Fibroblast of skin of scalp (primary cell): ENCODE measurements around the gene KCTD16.

ENCODE experiments used
- DNase-seq: peaks from one replicate; pipeline ENCODE4 v3.0.0-alpha.2; 2013

The KCTD16 gene

GRCh38 chr5:144209361-144209760, 38.7 kb downstream of the KCTD16 start:
- no peak for DNase-seq

- no peak for DNase-seq
Measured at GRCh38 chr5:144210655-144211054, 40.0 kb downstream of the KCTD16 start.

- no peak for DNase-seq
Measured at GRCh38 chr5:144219869-144220268, 49.2 kb downstream of the KCTD16 start.

GRCh38 chr5:144227363-144227999, 56.8 kb downstream of the KCTD16 start:
- no peak for DNase-seq

GRCh38 chr5:144230806-144231205, 60.1 kb downstream of the KCTD16 start:
- DNase-seq, result no peak

GRCh38 chr5:144232285-144232684, 61.6 kb downstream of the KCTD16 start:
- DNase-seq, result no peak

GRCh38 chr5:144236499-144236898, 65.8 kb downstream of the KCTD16 start:
- DNase-seq, result no peak

- DNase-seq, result no peak
Measured at GRCh38 chr5:144237851-144238250, 67.2 kb downstream of the KCTD16 start.

GRCh38 chr5:144247131-144247530, 76.5 kb downstream of the KCTD16 start:
- no peak for DNase-seq

- DNase-seq, result no peak
Measured at GRCh38 chr5:144248015-144248414, 77.3 kb downstream of the KCTD16 start.

- no peak for DNase-seq
Measured at GRCh38 chr5:144249755-144250464, 79.2 kb downstream of the KCTD16 start.

GRCh38 chr5:144254552-144254951, 83.9 kb downstream of the KCTD16 start:
- DNase-seq, result no peak

- DNase-seq, result no peak
Measured at GRCh38 chr5:144260121-144260520, 89.4 kb downstream of the KCTD16 start.

GRCh38 chr5:144265643-144266247, 95.1 kb downstream of the KCTD16 start:
- DNase-seq, result no peak

GRCh38 chr5:144267961-144268513, 97.4 kb downstream of the KCTD16 start:
- DNase-seq, result no peak

GRCh38 chr5:144273232-144274027, 102.8 kb downstream of the KCTD16 start:
- DNase-seq, result no peak

- no peak for DNase-seq
Measured at GRCh38 chr5:144275329-144275728, 104.7 kb downstream of the KCTD16 start.

- no peak for DNase-seq
Measured at GRCh38 chr5:144276034-144276822, 105.6 kb downstream of the KCTD16 start.

GRCh38 chr5:144281784-144282183, 111.1 kb downstream of the KCTD16 start:
- peak; percentile 1 for DNase-seq

- no peak for DNase-seq
Measured at GRCh38 chr5:144284036-144284435, 113.4 kb downstream of the KCTD16 start.

- DNase-seq, result peak; percentile 3
Measured at GRCh38 chr5:144284931-144285502, 114.3 kb downstream of the KCTD16 start.

GRCh38 chr5:144289277-144289676, 118.6 kb downstream of the KCTD16 start:
- no peak for DNase-seq
